ENCODE measurements around the gene MOB3A. TPM values are rescaled to one million over a fixed set of nuclear protein-coding genes. Genes with fewer than 3 reads are reported as not detected.
A peak's percentile ranks its signal among the peaks of the same experiment; 100 is the strongest.

The MOB3A gene
- total and polyA plus RNA-seq, 11 donors: 7.1 to 32.3 (median 16.7) TPM

DNA sequence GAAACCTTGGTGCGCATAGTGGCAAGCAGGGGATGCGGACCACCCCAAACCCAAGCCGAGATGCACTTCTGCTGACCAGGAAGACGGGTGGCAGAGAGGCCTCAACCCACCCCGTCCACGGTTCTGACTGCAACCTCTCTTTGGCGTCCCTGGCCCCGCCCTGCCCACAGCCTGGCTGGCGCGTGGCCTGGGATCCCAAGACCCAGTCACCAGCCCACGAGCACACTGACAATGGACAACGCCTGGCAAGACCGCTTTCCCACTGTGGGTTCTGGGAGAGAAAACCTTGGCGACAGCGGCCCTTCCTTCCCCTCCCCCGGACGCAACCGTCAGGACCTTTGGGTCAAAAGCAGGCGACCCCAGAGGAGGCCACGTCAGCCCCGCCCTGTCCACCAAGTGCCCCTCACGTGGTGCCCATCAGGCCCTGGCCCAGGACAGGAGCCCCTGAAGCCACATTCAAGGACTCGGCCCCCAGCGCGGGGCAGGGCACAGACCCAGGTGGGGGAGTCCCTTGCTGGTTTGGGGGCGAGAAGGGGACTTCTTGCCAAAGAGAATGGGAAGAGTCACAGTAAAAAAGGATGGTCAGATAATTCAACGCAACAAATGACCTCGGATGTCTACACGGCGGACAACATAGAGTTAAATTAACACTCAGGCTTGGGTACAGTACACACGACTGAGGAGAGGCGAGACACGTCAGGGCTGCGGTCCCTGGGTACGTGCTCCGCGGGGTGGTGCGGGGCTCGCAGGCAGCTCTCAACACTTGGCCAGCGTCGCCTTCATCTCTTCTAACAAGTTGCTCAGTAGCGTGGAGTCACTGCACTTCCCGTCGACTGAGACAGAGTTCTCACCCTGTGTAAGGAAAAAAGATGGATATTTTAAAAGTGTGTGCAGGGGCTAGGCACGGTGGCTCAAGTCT, 5.5 kb upstream of the MOB3A start:
- DNase-seq (no peak), ATAC-seq (no peak)
- H3K36me3 ChIP-seq: peaks cover 0 to 66% (median 56%) of the 10 kb centered on the region in 9 donors
- H3K4me3 ChIP-seq: no peak overlapping the region
- H3K27me3 ChIP-seq: no peaks in the 10 kb centered on the region
- peaks cover 0 to 11% (median 8%) of the 10 kb centered on the region in 12 donors for H3K4me1 ChIP-seq
- H3K27ac ChIP-seq: no peak overlapping the region
- intact Hi-C loops (cut with DNase I): no loop called here
- WGBS, 4 donors: 90 to 91% (median 90%) methylated on average over 32 to 45 of the region's 45 CpGs
- H3K9me3 ChIP-seq: no peaks in the 10 kb centered on the region
- TF ChIP-seq POLR2A (IDR thresholded peaks at IDR 0.05): no peak
- TF ChIP-seq, protein P1, sequence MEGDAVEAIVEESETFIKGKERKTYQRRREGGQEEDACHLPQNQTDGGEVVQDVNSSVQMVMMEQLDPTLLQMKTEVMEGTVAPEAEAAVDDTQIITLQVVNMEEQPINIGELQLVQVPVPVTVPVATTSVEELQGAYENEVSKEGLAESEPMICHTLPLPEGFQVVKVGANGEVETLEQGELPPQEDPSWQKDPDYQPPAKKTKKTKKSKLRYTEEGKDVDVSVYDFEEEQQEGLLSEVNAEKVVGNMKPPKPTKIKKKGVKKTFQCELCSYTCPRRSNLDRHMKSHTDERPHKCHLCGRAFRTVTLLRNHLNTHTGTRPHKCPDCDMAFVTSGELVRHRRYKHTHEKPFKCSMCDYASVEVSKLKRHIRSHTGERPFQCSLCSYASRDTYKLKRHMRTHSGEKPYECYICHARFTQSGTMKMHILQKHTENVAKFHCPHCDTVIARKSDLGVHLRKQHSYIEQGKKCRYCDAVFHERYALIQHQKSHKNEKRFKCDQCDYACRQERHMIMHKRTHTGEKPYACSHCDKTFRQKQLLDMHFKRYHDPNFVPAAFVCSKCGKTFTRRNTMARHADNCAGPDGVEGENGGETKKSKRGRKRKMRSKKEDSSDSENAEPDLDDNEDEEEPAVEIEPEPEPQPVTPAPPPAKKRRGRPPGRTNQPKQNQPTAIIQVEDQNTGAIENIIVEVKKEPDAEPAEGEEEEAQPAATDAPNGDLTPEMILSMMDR (IDR thresholded peaks at IDR 0.05): no peak

DNA sequence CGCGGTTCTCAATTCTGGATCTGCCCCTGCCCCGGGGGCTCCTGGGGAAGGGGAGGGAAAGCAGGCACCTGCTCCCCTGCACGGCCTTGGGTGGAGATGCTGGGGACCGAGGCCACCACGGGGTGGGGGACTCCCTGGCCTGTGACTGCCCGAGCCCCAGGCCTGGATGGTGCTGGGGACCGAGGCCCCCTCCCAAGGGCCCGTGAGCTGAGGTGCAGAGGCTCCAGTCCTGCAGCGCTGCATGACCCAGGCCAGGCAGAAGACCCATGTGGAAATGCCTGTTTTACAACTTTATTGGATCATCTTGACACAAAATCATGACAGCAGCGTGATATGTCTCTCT, 4.6 kb upstream of the MOB3A start:
- ATAC-seq: no peak
- no peak for DNase-seq
- 94 to 100% (median 97%) methylated on average over 4 to 11 of the region's 11 CpGs for WGBS, 4 donors
- no peak for TF ChIP-seq POLR2A (IDR thresholded peaks at IDR 0.05)
- TF ChIP-seq, protein P1 (IDR thresholded peaks at IDR 0.05): no peak
- no peak overlapping the region for H3K4me3 ChIP-seq
- H3K27ac ChIP-seq: no peak overlapping the region
- intact Hi-C loops (cut with DNase I): no loop called here
- peaks cover 0 to 12% (median 8%) of the 10 kb centered on the region in 12 donors for H3K4me1 ChIP-seq
- no peaks in the 10 kb centered on the region for H3K27me3 ChIP-seq
- peaks cover 0 to 56% (median 46%) of the 10 kb centered on the region in 9 donors for H3K36me3 ChIP-seq
- no peaks in the 10 kb centered on the region for H3K9me3 ChIP-seq

DNA sequence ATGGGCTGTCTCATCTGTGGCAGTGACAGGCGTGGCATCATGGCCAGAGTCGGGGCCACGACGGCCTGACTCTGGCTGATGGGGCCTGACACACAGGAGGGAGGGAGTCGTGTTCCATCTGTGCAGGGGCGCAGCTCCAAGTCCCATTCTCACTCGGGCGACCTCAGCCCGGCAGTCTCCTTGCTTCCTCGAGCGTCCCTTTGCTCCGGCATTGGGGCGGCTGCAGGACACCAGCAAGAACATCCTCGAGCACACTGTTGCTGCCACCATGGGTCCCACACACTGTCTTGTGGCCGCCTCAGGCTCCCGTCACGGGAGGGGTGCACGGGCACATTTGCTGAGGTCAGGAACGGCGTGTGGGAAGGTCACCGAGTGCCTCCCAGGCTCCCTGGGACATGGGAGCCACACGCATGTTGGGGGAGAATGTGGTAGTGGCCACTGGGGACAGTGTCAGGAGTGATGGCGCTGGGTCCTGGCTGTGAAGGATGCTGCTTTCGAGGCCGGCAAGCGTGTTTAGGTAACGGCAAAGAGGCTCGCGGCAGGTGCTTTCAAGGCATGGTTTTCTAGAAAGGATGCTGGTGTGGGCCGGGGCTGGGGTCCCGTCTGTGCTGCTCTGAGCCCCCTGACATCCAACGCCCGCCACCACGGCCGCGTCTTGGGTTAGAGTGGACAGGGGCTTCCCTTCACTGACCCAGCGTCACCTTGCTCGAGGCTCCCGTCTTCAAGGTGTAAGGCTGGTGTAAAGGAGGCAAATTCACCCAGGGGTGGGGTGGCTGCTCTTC, 4.0 kb upstream of the MOB3A start:
- H3K27ac ChIP-seq: no peak overlapping the region
- ATAC-seq: no peak
- H3K4me1 ChIP-seq: peaks cover 0 to 18% (median 14%) of the 10 kb centered on the region in 12 donors
- no peak for TF ChIP-seq POLR2A (IDR thresholded peaks at IDR 0.05)
- TF ChIP-seq, protein P1 (IDR thresholded peaks at IDR 0.05): no peak
- intact Hi-C loops (cut with DNase I): loop anchor here in 2 of 10 donors (5.0 kb wide), 2 partner anchors 47 to 52 kb away; partner anchors contain the start of gene AP3D1 (in 1 of the 2)
- H3K36me3 ChIP-seq: peaks cover 0 to 50% (median 41%) of the 10 kb centered on the region in 9 donors
- H3K27me3 ChIP-seq: no peaks in the 10 kb centered on the region
- no peak overlapping the region for H3K4me3 ChIP-seq
- DNase-seq: no peak
- no peaks in the 10 kb centered on the region for H3K9me3 ChIP-seq
- 90 to 95% (median 91%) methylated on average over 15 to 39 of the region's 39 CpGs for WGBS, 4 donors

DNA sequence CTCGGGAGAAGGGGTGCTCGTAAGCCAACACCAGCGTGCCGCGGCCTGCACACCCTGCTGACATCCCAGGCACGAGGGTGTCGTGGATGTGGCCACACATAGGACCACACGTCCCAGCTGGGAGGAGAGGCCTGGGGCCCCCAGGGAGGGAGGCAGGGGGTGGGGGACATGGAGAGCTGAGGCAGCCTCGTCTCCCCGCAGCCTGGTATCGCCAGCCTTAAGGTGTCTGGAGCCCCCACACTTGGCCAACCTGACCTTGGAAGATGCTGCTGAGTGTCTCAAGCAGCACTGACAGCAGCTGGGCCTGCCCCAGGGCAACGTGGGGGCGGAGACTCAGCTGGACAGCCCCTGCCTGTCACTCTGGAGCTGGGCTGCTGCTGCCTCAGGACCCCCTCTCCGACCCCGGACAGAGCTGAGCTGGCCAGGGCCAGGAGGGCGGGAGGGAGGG, 3.0 kb upstream of the MOB3A start:
- H3K36me3 ChIP-seq: peaks cover 0 to 46% (median 41%) of the 10 kb centered on the region in 9 donors
- ATAC-seq: no peak
- H3K4me3 ChIP-seq: no peak overlapping the region
- intact Hi-C loops (cut with DNase I): loop anchor here in 2 of 10 donors (5.0 kb wide), 2 partner anchors 48 to 53 kb away; partner anchors contain the start of gene AP3D1 (in 1 of the 2)
- TF ChIP-seq POLR2A (IDR thresholded peaks at IDR 0.05): no peak
- H3K27me3 ChIP-seq: no peaks in the 10 kb centered on the region
- DNase-seq: no peak
- 72 to 77% (median 74%) methylated on average over 12 to 16 of the region's 16 CpGs for WGBS, 4 donors
- H3K9me3 ChIP-seq: no peaks in the 10 kb centered on the region
- H3K27ac ChIP-seq: peak overlapping the region in 1 of 12 donors; percentile 13
- peaks cover 0 to 28% (median 24%) of the 10 kb centered on the region in 12 donors for H3K4me1 ChIP-seq
